CD14-positive monocyte (primary cell): ENCODE results near the gene UQCC2. TPM values are rescaled to one million over a fixed set of nuclear protein-coding genes. Genes with fewer than 3 reads are reported as not detected.

ENCODE experiments used
- DNase-seq, 3 donors: peaks; one replicate each; pipeline ENCODE4 v3.0.0-alpha.2; 2011 to 2022
- H2AFZ ChIP-seq: 2 replicates; pipeline ENCODE4 v1.6.0; 2012; ENCODE audit warnings: mild to moderate bottlenecking, low read depth, low read length, inconsistent platforms; ENCODE audit not compliant: insufficient read depth, poor library complexity, severe bottlenecking
- H3K27ac ChIP-seq, 2 donors: 1 replicate in 1 of 2; 2 replicates in 1 of 2; pipeline ENCODE4 v1.5.1; 2012 to 2013; ENCODE audit warnings: low read length in 2 of 2, control low read depth in 1 of 2, inconsistent platforms in 1 of 2, low read depth in 1 of 2, mild to moderate bottlenecking in 1 of 2
- H3K27me3 ChIP-seq, 2 donors: one replicate each; pipeline versions ENCODE4 v1.6.0 to v1.6.1; 2011 to 2013; ENCODE audit warnings: low read length in 2 of 2; ENCODE audit not compliant: control insufficient read depth in 2 of 2, insufficient read depth in 2 of 2
- H3K36me3 ChIP-seq, 2 donors: replicated peaks in 1 of 2; 1 replicate in 1 of 2; 2 replicates in 1 of 2; pipeline versions ENCODE4 v1.5.1 to v1.6.1; 2012 to 2013; ENCODE audit warnings: low read length in 2 of 2, control low read depth in 1 of 2, inconsistent platforms in 1 of 2, mild to moderate bottlenecking in 1 of 2; ENCODE audit not compliant: insufficient read depth in 2 of 2, control insufficient read depth in 1 of 2
- H3K4me1 ChIP-seq, 2 donors: 1 replicate in 1 of 2; 2 replicates in 1 of 2; pipeline versions ENCODE4 v1.5.1 to v1.6.1; 2012 to 2013; ENCODE audit warnings: low read length in 2 of 2, control low read depth in 1 of 2, inconsistent platforms in 1 of 2, mild to moderate bottlenecking in 1 of 2, moderate library complexity in 1 of 2; ENCODE audit not compliant: insufficient read depth in 2 of 2, control insufficient read depth in 1 of 2
- H3K4me2 ChIP-seq: replicated peaks from 2 replicates; pipeline ENCODE3; 2012; ENCODE audit warnings: low read length, moderate library complexity, mild to moderate bottlenecking; ENCODE audit not compliant: poor library complexity, severe bottlenecking; ENCODE audit errors: extremely low read depth
- H3K4me3 ChIP-seq, 3 experiments: fragments of 200-600 bp in 1 of 3; sonication (generic) in 1 of 3; replicated peaks in 1 of 3; 1 replicate in 2 of 3; 2 replicates in 1 of 3; pipeline ENCODE4 v1.5.1; 2011 to 2013; ENCODE audit warnings: low read length in 3 of 3, mild to moderate bottlenecking in 3 of 3, control low read depth in 2 of 3, low read depth in 2 of 3, inconsistent platforms in 1 of 3, moderate library complexity in 1 of 3
- H3K79me2 ChIP-seq: 2 replicates; pipeline ENCODE4 v1.6.0; 2012; ENCODE audit warnings: mild to moderate bottlenecking, control low read depth, inconsistent platforms, low read length, moderate library complexity; ENCODE audit not compliant: insufficient read depth
- H3K9ac ChIP-seq: 2 replicates; pipeline ENCODE4 v1.6.0; 2017; ENCODE audit warnings: low read length, mild to moderate bottlenecking; ENCODE audit not compliant: insufficient read depth, poor library complexity, severe bottlenecking
- H3K9me3 ChIP-seq, 2 donors: replicated peaks in 1 of 2; 1 replicate in 1 of 2; 2 replicates in 1 of 2; pipeline versions ENCODE4 v1.5.1 to v1.6.1; 2012 to 2013; ENCODE audit warnings: low read length in 2 of 2, control low read depth in 1 of 2; ENCODE audit not compliant: control insufficient read depth in 1 of 2, insufficient read depth in 1 of 2
- H4K20me1 ChIP-seq: 2 replicates; pipeline ENCODE4 v1.6.0; 2012; ENCODE audit warnings: mild to moderate bottlenecking, low read length, control low read depth, moderate library complexity; ENCODE audit not compliant: insufficient read depth
- H3K27ac Mint-ChIP-seq, 7 donors: one replicate each; pipeline ENCODE4 v1.8.0; 2020; ENCODE audit warnings: mild to moderate bottlenecking in 7 of 7, mixed read lengths in 7 of 7, moderate library complexity in 6 of 7, inconsistent platforms in 2 of 7
- H3K27me3 Mint-ChIP-seq, 3 donors: one replicate each; pipeline ENCODE4 v1.8.0; 2021 to 2022; ENCODE audit warnings: low read depth in 3 of 3, mild to moderate bottlenecking in 3 of 3, mixed read lengths in 3 of 3, moderate library complexity in 3 of 3, inconsistent platforms in 1 of 3
- H3K36me3 Mint-ChIP-seq, 2 donors: one replicate each; pipeline ENCODE4 v1.8.0; 2020; ENCODE audit warnings: mixed read lengths in 2 of 2, inconsistent platforms in 1 of 2, mild to moderate bottlenecking in 1 of 2
- H3K4me1 Mint-ChIP-seq: one replicate; pipeline ENCODE4 v1.8.0; 2020; ENCODE audit warnings: mild to moderate bottlenecking, mixed read lengths
- H3K4me3 Mint-ChIP-seq, 2 donors: one replicate each; pipeline ENCODE4 v1.8.0; 2020; ENCODE audit warnings: mild to moderate bottlenecking in 2 of 2, mixed read lengths in 2 of 2, moderate library complexity in 1 of 2
- H3K9me3 Mint-ChIP-seq, 7 donors: one replicate each; pipeline ENCODE4 v1.8.0; 2020 to 2022; ENCODE audit warnings: mixed read lengths in 7 of 7, mild to moderate bottlenecking in 6 of 7, moderate library complexity in 6 of 7, inconsistent platforms in 2 of 7
- WGBS: methylation state at CpG from one replicate; pipeline ENCODE4 v1.1.5; 2013; ENCODE audit warnings: missing lambda C conversion rate; ENCODE audit not compliant: insufficient coverage; 5-methylcytosine and 5-hydroxymethylcytosine counted together
- intact Hi-C, 2 donors: fragments of 100-400 bp; cut with micrococcal nuclease; formaldehyde crosslinking; loops; one replicate each; pipeline versions ENCODE4 v1.15.0 to v1.15.1; 2023
- polyA plus RNA-seq, 3 donors: library from polyadenylated mRNA; depleted of rRNA in 1 of 3; unstranded in 2 of 3; stranded (reverse) in 1 of 3; fragments of 300-500 nt in 2 of 3; fragments of >200 nt in 1 of 3; fragmentation: Illumina TruSeq in 2 of 3; gene quantifications; 1 replicate in 2 of 3; 2 replicates in 1 of 3; pipeline ENCODE4 v1.2.3, GENCODE V29; 2012 to 2021
- TF ChIP-seq, protein P1 (sequence below): fragments of 200-600 bp; IDR thresholded peaks from one replicate; pipeline ENCODE4 v1.8.0; 2022; ENCODE audit warnings: antibody characterized with exemption, mild to moderate bottlenecking

UQCC2 gene
- polyA plus RNA-seq, 3 donors = 10.3 to 39.3 (median 37.2) TPM

DNA sequence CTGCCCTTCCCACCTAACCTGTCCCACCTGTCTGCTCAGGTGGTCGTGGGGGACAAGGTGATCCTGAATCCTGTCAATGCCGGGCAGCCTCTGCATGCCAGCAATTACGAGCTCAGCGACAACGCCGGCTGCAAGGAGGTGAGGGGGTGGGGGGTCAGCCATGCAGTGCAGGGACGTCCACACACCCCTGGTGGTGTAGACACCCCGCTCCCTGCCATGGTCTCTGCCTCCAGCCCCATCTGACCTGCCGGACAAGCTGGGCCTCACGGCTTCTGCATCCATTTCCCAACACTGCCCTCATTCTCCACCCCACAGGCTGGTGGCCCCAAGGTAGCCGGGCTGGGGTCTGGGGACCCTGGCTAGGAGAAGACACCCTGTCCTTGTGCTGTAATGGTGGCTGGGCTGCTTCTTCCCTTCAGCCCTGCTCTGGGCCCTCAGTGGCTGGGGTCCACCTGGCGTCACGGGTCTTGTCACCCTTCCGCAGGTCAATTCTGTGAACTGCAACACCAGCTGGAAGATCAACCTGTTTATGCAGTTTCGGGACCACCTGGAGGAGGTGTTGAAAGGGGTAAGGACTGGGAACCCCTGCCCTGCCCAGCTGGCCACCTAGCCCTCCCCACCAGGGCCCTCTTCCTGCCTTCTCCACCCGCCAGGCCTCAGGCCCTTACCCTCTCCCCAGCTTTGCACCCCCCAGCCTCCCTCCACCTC is 52.4 kb downstream of the UQCC2 start:
- intact Hi-C loops = no loop called here
- H3K4me3 Mint-ChIP-seq = no peak overlapping the region
- no peak overlapping the region for H3K9ac ChIP-seq
- H3K4me1 Mint-ChIP-seq = peaks cover 9% of the 10 kb centered on the region
- no peaks in the 10 kb centered on the region for H3K9me3 ChIP-seq
- no peak overlapping the region for H3K4me2 ChIP-seq
- H3K36me3 ChIP-seq = no peaks in the 10 kb centered on the region
- no peaks in the 10 kb centered on the region for H3K27me3 ChIP-seq
- H3K4me1 ChIP-seq = no peaks in the 10 kb centered on the region
- no peaks in the 10 kb centered on the region for H3K36me3 Mint-ChIP-seq
- H3K27me3 Mint-ChIP-seq = peaks cover 0 to 6% (median 4%) of the 10 kb centered on the region in 3 donors
- DNase-seq = no peak
- peak overlapping the region in 1 of 7 donors; percentile 3 for H3K27ac Mint-ChIP-seq
- 93% methylated on average over 12 of the region's 16 CpGs for WGBS
- H3K79me2 ChIP-seq = no peaks in the 10 kb centered on the region
- H3K9me3 Mint-ChIP-seq = no peaks in the 10 kb centered on the region
- H2AFZ ChIP-seq = no peak overlapping the region
- no peak overlapping the region for H3K27ac ChIP-seq
- H3K4me3 ChIP-seq = no peak overlapping the region
- no peaks in the 10 kb centered on the region for H4K20me1 ChIP-seq
- TF ChIP-seq, protein P1, sequence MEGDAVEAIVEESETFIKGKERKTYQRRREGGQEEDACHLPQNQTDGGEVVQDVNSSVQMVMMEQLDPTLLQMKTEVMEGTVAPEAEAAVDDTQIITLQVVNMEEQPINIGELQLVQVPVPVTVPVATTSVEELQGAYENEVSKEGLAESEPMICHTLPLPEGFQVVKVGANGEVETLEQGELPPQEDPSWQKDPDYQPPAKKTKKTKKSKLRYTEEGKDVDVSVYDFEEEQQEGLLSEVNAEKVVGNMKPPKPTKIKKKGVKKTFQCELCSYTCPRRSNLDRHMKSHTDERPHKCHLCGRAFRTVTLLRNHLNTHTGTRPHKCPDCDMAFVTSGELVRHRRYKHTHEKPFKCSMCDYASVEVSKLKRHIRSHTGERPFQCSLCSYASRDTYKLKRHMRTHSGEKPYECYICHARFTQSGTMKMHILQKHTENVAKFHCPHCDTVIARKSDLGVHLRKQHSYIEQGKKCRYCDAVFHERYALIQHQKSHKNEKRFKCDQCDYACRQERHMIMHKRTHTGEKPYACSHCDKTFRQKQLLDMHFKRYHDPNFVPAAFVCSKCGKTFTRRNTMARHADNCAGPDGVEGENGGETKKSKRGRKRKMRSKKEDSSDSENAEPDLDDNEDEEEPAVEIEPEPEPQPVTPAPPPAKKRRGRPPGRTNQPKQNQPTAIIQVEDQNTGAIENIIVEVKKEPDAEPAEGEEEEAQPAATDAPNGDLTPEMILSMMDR = no peak

DNA sequence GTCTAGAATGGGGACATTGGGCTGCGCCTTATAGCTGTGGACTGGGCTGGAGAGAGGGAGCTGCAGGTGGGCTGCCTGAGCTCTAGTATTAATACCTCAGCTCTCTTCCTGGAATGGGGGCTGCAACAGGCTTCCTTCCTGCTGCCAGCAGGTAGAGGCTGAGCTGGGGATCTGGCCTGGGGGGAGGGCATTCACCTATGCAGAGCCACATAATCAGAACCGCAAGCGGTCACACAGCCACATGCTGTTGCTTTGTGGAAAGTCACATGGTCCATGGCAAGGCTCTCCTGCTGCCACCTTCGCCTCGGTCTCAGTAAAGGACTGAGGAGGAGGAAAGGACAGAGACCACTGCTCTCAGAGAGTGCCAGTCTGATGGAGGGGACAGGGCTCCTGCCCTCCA is 54.7 kb downstream of the UQCC2 start:
- WGBS = 95% methylated on average over 4 of the region's 5 CpGs
- intact Hi-C loops = no loop called here

More for the DNA sequence above, 54.7 kb downstream of the UQCC2 start:
- H4K20me1 ChIP-seq = no peaks in the 10 kb centered on the region
- Mint-ChIP-seq H3K27me3 (peaks cover 0 to 4% (median 4%) of the 10 kb centered on the region in 3 donors), H3K4me3 (no peak overlapping the region), H3K36me3 (no peaks in the 10 kb centered on the region), H3K9me3 (no peaks in the 10 kb centered on the region), H3K4me1 (peaks cover 12% of the 10 kb centered on the region), H3K27ac (no peak overlapping the region)
- DNase-seq = no peak
- TF ChIP-seq, protein P1 = no peak
- no peaks in the 10 kb centered on the region for H3K79me2 ChIP-seq
- H3K9ac ChIP-seq = no peak overlapping the region
- no peak overlapping the region for H3K4me3 ChIP-seq
- H3K36me3 ChIP-seq = no peaks in the 10 kb centered on the region
- no peak overlapping the region for H3K4me2 ChIP-seq
- H3K4me1 ChIP-seq = no peaks in the 10 kb centered on the region
- no peaks in the 10 kb centered on the region for H3K9me3 ChIP-seq
- no peaks in the 10 kb centered on the region for H3K27me3 ChIP-seq
- no peak overlapping the region for H3K27ac ChIP-seq
- no peak overlapping the region for H2AFZ ChIP-seq
